Measurements from ENCODE around the gene ABO. TPM values are rescaled to one million over a fixed set of nuclear protein-coding genes. Genes with fewer than 3 reads are reported as not detected.
"Not testable (repeated sequence)": the region's sequence is repeated elsewhere in the genome, so short reads cannot be mapped to it uniquely, and the experiment has no call there.

ABO gene
- total RNA-seq, 1 experiment from 2014 or later, result 1.2 TPM

- Histone ChIP-seq H4K20me1 (ENCODE audit: insufficient read depth) (no peaks in the 10 kb centered on the region), H3K9me2 (ENCODE audit: insufficient read depth) (no peaks in the 10 kb centered on the region), H3K9ac (ENCODE audit: low read length) (no peak overlapping the region), H3K4me1 (ENCODE audit: control insufficient read depth in 1 of 2, insufficient read depth in 2 of 2, low read length in 2 of 2) (no peaks in the 10 kb centered on the region), H3K27me3 (ENCODE audit: insufficient read depth, low read length) (0 out of 2 replicates have a peak, but pooled peaks cover 2% of the 10 kb centered on the region), H3K4me2 (ENCODE audit: low read length) (no peak overlapping the region), H3K27ac (ENCODE audit: low read depth, low read length) (no peak overlapping the region), H3K79me2 (ENCODE audit: insufficient read depth, low read length) (no peaks in the 10 kb centered on the region), H3K36me3 (ENCODE audit: control insufficient read depth in 1 of 2, insufficient read depth in 2 of 2, low read length in 2 of 2) (no peaks in the 10 kb centered on the region), H3K4me3 (replicated peaks in 1 of 2; ENCODE audit: low read depth in 1 of 2, low read length in 2 of 2) (no peak overlapping the region), H2AFZ (ENCODE audit: low read depth, low read length, poor library complexity, severe bottlenecking) (no peak overlapping the region), H3K9me3 (ENCODE audit: control insufficient read depth in 1 of 2, insufficient read depth in 1 of 2, low read depth in 1 of 2, low read length in 2 of 2) (no peaks in the 10 kb centered on the region)
- intact Hi-C loops (cut with micrococcal nuclease), result no loop called here
- TF ChIP-seq CTCF (IDR thresholded peaks at IDR 0.05 in 2 of 3, conservative IDR thresholded peaks at IDR 0.05 in 1 of 3; ENCODE audit: borderline replicate concordance in 1 of 3, insufficient read depth in 1 of 3, low read depth in 2 of 3, low read length in 2 of 3) (no peak), FOSL1 (IDR thresholded peaks at IDR 0.05; ENCODE audit: low read depth) (no peak), SRF (IDR thresholded peaks at IDR 0.05; ENCODE audit: low read depth) (no peak), REST (IDR thresholded peaks at IDR 0.05; ENCODE audit: low read depth) (no peak), RAD21 (IDR thresholded peaks at IDR 0.05; ENCODE audit: low read depth) (no peak), JUND (IDR thresholded peaks at IDR 0.05) (no peak), ZBTB33 (IDR thresholded peaks at IDR 0.05; ENCODE audit: extremely low read depth, insufficient replicate concordance, low read length) (no peak), POLR2A (IDR thresholded peaks at IDR 0.05; ENCODE audit: borderline replicate concordance, extremely low read depth, insufficient read depth, insufficient read length) (no peak)
- ATAC-seq (no peak), DNase-seq (ENCODE audit: low read depth, low spot score) (no peak)
- CTCF ChIA-PET, result no interaction called here
- RAD21 ChIA-PET (ENCODE audit: low non-redundant PET in 1 of 2, low total read pairs in 2 of 2, uncharacterized antibody in 2 of 2, unreplicated experiment in 2 of 2), result no interaction called here
- BruUV-seq (replicated peaks), result no TSS peak
- POLR2A ChIA-PET, result no interaction called here
Observed at GRCh38 chr9:133224762-133225161, 50.2 kb downstream of the ABO start.

GRCh38 chr9:133223159-133223756 is 51.7 kb downstream of the ABO start:
- H3K9ac ChIP-seq (ENCODE audit: low read length); DNase-seq (ENCODE audit: low read depth, low spot score); CTCF ChIA-PET; H3K27ac ChIP-seq (ENCODE audit: low read depth, low read length); H3K4me1 ChIP-seq (ENCODE audit: control insufficient read depth in 1 of 2, insufficient read depth in 2 of 2, low read length in 2 of 2); POLR2A ChIA-PET; H3K9me3 ChIP-seq (ENCODE audit: control insufficient read depth in 1 of 2, insufficient read depth in 1 of 2, low read depth in 1 of 2, low read length in 2 of 2); H2AFZ ChIP-seq (ENCODE audit: low read depth, low read length, poor library complexity, severe bottlenecking); intact Hi-C loops (cut with micrococcal nuclease); H3K36me3 ChIP-seq (ENCODE audit: control insufficient read depth in 1 of 2, insufficient read depth in 2 of 2, low read length in 2 of 2); ATAC-seq; H3K9me2 ChIP-seq (ENCODE audit: insufficient read depth); BruUV-seq (replicated peaks); H3K4me2 ChIP-seq (ENCODE audit: low read length); H3K79me2 ChIP-seq (ENCODE audit: insufficient read depth, low read length); RAD21 ChIA-PET (ENCODE audit: low non-redundant PET in 1 of 2, low total read pairs in 2 of 2, uncharacterized antibody in 2 of 2, unreplicated experiment in 2 of 2); H3K4me3 ChIP-seq (replicated peaks in 1 of 2; ENCODE audit: low read depth in 1 of 2, low read length in 2 of 2); H4K20me1 ChIP-seq (ENCODE audit: insufficient read depth): not testable (repeated sequence)
- H3K27me3 ChIP-seq (ENCODE audit: insufficient read depth, low read length), result peaks cover 17% of the 10 kb centered on the region

All from HCT116 (cell line).